GM13977 (cell line): Measurements from ENCODE around the gene EFCAB8.

ENCODE experiments used
- DNase-seq: peaks from one replicate; pipeline ENCODE4 v3.0.0; 2012; ENCODE audit warnings: low spot score
- CTCF ChIP-seq: IDR thresholded peaks from 2 replicates; pipeline ENCODE4 v1.5.1; 2012; ENCODE audit warnings: mild to moderate bottlenecking, control low read depth; ENCODE audit not compliant: insufficient read depth; ENCODE audit errors: extremely low read depth, missing control alignments
- in situ Hi-C: fragments of 300-500 bp; cut with MboI; formaldehyde crosslinking; loops from one replicate; pipeline ENCODE4 v1.12.0; 2022; ENCODE audit warnings: low sequenced_read_pairs, low pct_unique_long_range_greater_than_20kb, mixed read lengths, inconsistent platforms; ENCODE audit not compliant: unreplicated experiment

EFCAB8 gene

GRCh38 chr20:32870985-32871384 lies 12.3 kb downstream of the EFCAB8 start:
- TF ChIP-seq CTCF, result no peak
- in situ Hi-C loops, result no loop called here
- no peak for DNase-seq

GRCh38 chr20:32871627-32872160 lies 13.0 kb downstream of the EFCAB8 start:
- no peak for TF ChIP-seq CTCF
- in situ Hi-C loops, result no loop called here
- DNase-seq, result no peak

- in situ Hi-C loops, result no loop called here
- no peak for DNase-seq
- TF ChIP-seq CTCF, result no peak
These were observed 13.5 kb downstream of the EFCAB8 start for GRCh38 chr20:32872266-32872665.

- in situ Hi-C loops, result no loop called here
- DNase-seq, result no peak
- TF ChIP-seq CTCF, result no peak
These were observed 16.9 kb downstream of the EFCAB8 start for GRCh38 chr20:32875673-32876072.

- no peak for TF ChIP-seq CTCF
- in situ Hi-C loops, result no loop called here
- DNase-seq, result no peak
These were observed 18.8 kb downstream of the EFCAB8 start for GRCh38 chr20:32877507-32877906.

- in situ Hi-C loops, result no loop called here
- TF ChIP-seq CTCF, result no peak
- no peak for DNase-seq
These were observed 20.1 kb downstream of the EFCAB8 start for GRCh38 chr20:32878820-32879219.

- in situ Hi-C loops, result no loop called here
- no peak for TF ChIP-seq CTCF
These were observed 20.8 kb downstream of the EFCAB8 start for GRCh38 chr20:32879538-32879937.

More at GRCh38 chr20:32879538-32879937, 20.8 kb downstream of the EFCAB8 start:
- DNase-seq, result no peak
